ENCODE data around the gene TEX30.

TEX30 gene

GRCh38 chr13:102726430-102726829 lies 47.2 kb downstream of the TEX30 start:
- no peak overlapping the region for H3K4me3 ChIP-seq (ENCODE audit: low read depth, low read length)
- DNase-seq (ENCODE audit: low read depth) = no peak
- TF ChIP-seq, protein P1, sequence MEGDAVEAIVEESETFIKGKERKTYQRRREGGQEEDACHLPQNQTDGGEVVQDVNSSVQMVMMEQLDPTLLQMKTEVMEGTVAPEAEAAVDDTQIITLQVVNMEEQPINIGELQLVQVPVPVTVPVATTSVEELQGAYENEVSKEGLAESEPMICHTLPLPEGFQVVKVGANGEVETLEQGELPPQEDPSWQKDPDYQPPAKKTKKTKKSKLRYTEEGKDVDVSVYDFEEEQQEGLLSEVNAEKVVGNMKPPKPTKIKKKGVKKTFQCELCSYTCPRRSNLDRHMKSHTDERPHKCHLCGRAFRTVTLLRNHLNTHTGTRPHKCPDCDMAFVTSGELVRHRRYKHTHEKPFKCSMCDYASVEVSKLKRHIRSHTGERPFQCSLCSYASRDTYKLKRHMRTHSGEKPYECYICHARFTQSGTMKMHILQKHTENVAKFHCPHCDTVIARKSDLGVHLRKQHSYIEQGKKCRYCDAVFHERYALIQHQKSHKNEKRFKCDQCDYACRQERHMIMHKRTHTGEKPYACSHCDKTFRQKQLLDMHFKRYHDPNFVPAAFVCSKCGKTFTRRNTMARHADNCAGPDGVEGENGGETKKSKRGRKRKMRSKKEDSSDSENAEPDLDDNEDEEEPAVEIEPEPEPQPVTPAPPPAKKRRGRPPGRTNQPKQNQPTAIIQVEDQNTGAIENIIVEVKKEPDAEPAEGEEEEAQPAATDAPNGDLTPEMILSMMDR (IDR thresholded peaks at IDR 0.05; ENCODE audit: low read depth, low read length, missing control alignments) = no peak
- in situ Hi-C loops (cut with HindIII; ENCODE audit: low sequenced_read_pairs) = no loop called here

DNA sequence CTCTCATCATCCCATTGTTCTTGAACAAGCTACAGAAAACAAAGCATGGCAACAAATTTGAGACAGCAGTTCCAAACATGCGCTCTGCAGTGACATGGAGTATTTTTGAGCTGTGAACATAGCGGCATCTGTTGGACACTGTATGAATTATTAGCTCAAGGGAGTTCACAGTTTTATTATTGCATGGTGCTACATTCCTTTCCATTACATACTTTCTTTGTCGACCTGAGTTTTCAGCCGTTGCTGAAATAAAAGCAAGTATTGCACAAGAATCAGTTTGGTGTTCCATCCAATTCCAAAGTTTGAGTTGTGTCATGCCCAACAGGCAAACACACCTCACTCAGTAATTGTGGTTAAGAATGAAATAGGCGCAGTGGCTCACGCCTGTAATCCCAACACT lies 48.7 kb downstream of the TEX30 start:
- H3K4me3 ChIP-seq (ENCODE audit: low read depth, low read length) = no peak overlapping the region
- in situ Hi-C loops (cut with HindIII; ENCODE audit: low sequenced_read_pairs) = no loop called here
- TF ChIP-seq, protein P1 (IDR thresholded peaks at IDR 0.05; ENCODE audit: low read depth, low read length, missing control alignments) = peak; percentile 51
- DNase-seq (ENCODE audit: low read depth) = peak; percentile 23

GRCh38 chr13:102721800-102722231 lies 51.8 kb downstream of the TEX30 start:
- TF ChIP-seq, protein P1 (IDR thresholded peaks at IDR 0.05; ENCODE audit: low read depth, low read length, missing control alignments) = no peak
- in situ Hi-C loops (cut with HindIII; ENCODE audit: low sequenced_read_pairs) = no loop called here
- DNase-seq (ENCODE audit: low read depth) = no peak
- H3K4me3 ChIP-seq (ENCODE audit: low read depth, low read length) = no peak overlapping the region

DNA sequence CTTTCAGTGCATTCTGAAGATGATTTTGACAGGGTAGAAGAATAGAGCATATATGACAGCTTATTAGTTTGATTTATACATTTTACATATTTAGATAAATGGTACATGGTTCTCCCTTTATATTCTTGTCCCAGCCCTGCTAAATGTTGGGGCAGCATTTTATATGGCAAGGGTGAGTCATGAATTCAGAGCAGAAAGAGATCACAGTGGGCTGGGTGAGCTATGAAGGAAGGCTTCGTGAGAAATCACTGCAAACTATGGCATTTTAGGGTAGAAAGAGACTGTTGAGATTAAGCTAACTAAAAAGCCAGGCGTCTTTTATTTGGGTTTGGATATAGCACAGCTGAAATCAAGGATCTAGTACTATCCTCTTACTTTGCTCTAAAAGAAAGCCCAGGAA lies 54.8 kb downstream of the TEX30 start:
- in situ Hi-C loops (cut with HindIII; ENCODE audit: low sequenced_read_pairs) = no loop called here
- TF ChIP-seq, protein P1 (IDR thresholded peaks at IDR 0.05; ENCODE audit: low read depth, low read length, missing control alignments) = no peak
- H3K4me3 ChIP-seq (ENCODE audit: low read depth, low read length) = no peak overlapping the region
- DNase-seq (ENCODE audit: low read depth) = no peak
